Right atrium auricular region (tissue), 2 donors: ENCODE measurements around the gene PSMD1. TPM values are rescaled to one million over a fixed set of nuclear protein-coding genes. Genes with fewer than 3 reads are reported as not detected.

Experiments used
- total RNA-seq, 2 donors: library from RNA; depleted of rRNA; stranded (reverse); fragments of >200 nt; gene quantifications; one replicate each; pipeline ENCODE4 v1.1.0, GENCODE V29; 2016

PSMD1 gene
- total RNA-seq, 2 donors from 2014 or later: 53.1 to 75.4 TPM

Other genes with a start within 250 kb of the PSMD1 start
- 10 to 100 TPM; 35.8 to 38.3 TPM for gene ITM2C, start 191.9 kb upstream of the PSMD1 start, total RNA-seq
- gene GPR55, start 131.6 kb upstream of the PSMD1 start, total RNA-seq: not detected
- not detected for gene SPATA3, start 60.7 kb upstream of the PSMD1 start, total RNA-seq
- under 1 TPM in 1 of 2 donors, not detected in 1; 0.08 TPM for gene C2orf72, start 19.3 kb upstream of the PSMD1 start, total RNA-seq
- 1 to 10 TPM; 2.8 to 7.3 TPM for gene HTR2B, start 68.2 kb downstream of the PSMD1 start, total RNA-seq
- 1 to 10 TPM; 2.0 to 2.9 TPM for gene ARMC9, start 141.8 kb downstream of the PSMD1 start, total RNA-seq